ENCODE measurements around the gene ZDHHC11B. TPM values are rescaled to one million over a fixed set of nuclear protein-coding genes. Genes with fewer than 3 reads are reported as not detected.

Gene ZDHHC11B
- total and polyA plus RNA-seq, 2 donors (not counting 1 experiment from before 2014, with no cell fraction given) = 0.52 TPM; not detected in 1

DNA sequence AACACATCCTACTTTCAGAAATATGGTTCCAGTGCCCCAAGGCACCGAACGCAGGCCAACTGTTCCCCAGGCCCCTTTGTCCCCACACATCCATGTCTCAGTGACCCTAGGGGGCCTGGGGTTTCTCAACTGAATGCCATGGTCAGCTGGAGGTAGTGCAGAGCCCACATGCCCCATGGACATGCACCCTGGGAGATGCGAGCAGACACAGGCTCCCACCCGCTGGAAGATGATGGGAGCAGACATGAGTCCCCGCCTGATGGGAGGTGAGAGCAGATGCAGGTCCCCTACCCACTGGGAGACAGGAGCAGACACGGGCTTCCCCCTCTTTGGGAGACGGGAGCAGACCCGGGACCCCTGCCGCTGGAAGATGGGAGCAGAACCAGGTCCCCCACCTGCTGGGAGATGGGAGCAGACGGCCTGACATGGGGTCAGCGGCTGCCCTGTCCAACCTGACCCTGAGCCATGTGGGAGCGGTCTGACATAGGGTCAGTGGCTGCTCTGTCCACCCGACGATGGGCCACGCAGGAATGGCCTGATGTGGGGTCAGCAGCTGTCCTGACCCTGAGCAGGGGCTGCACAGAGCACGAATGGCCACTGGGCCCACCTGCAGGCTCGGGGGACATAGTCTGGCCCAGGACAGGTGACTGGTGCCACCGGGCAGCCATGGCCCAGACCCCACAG is 18.4 kb downstream of the ZDHHC11B start:
- Histone ChIP-seq H3K9me3 (ENCODE audit: control extremely low read depth in 1 of 3, control insufficient read depth in 2 of 3, insufficient read depth in 1 of 3, low read length in 2 of 3) (peaks cover 0 to 5% (median 0%) of the 10 kb centered on the region in 3 donors), H3K27me3 (replicated peaks in 1 of 4; ENCODE audit: control extremely low read depth in 1 of 4, control insufficient read depth in 3 of 4, insufficient read depth in 4 of 4, low read length in 3 of 4) (no peaks in the 10 kb centered on the region), H4K20me1 (ENCODE audit: control insufficient read depth, insufficient read depth, low read length, poor library complexity, severe bottlenecking) (no peaks in the 10 kb centered on the region), H3K4me3 (ENCODE audit: control extremely low read depth in 1 of 5, extremely low read depth in 1 of 5, insufficient read depth in 1 of 5, low read depth in 2 of 5, low read length in 4 of 5) (no peak overlapping the region), H2AFZ (ENCODE audit: insufficient read depth, low read depth, low read length, poor library complexity, severe bottlenecking) (no peak overlapping the region), H3K4me2 (replicated peaks; ENCODE audit: low read depth, low read length, poor library complexity, severe bottlenecking) (no peak overlapping the region), H3K9ac (ENCODE audit: low read length) (no peak overlapping the region), H3K4me1 (ENCODE audit: control insufficient read depth in 2 of 2, insufficient read depth in 2 of 2, low read length in 2 of 2) (no peaks in the 10 kb centered on the region), H3K36me3 (replicated peaks in 1 of 2; ENCODE audit: control extremely low read depth in 1 of 2, control insufficient read depth in 1 of 2, extremely low read depth in 1 of 2, insufficient read depth in 2 of 2, low read length in 1 of 2) (no peaks in the 10 kb centered on the region), H3K27ac (ENCODE audit: low read length in 2 of 2) (no peak overlapping the region), H3K79me2 (ENCODE audit: control insufficient read depth, insufficient read depth, low read length) (no peaks in the 10 kb centered on the region)
- intact Hi-C loops (cut with micrococcal nuclease) = no loop called here
- no peaks in the 10 kb centered on the region for H3K27me3 Mint-ChIP-seq
- no peak for TF ChIP-seq CTCF (IDR thresholded peaks at IDR 0.05)
- no peak for TF ChIP-seq EZH2 (IDR thresholded peaks at IDR 0.05; ENCODE audit: borderline replicate concordance, insufficient read depth, low read depth, low read length, poor library complexity, severe bottlenecking)
- H3K9me3 Mint-ChIP-seq (ENCODE audit: insufficient read depth) = no peaks in the 10 kb centered on the region
- 90% methylated on average over 18 of the region's 18 CpGs for WGBS (ENCODE audit: insufficient coverage)
- no peaks in the 10 kb centered on the region for H3K4me1 Mint-ChIP-seq
- CTCF ChIA-PET = no interaction called here
- POLR2A ChIA-PET = no interaction called here
- no peak overlapping the region for H3K27ac Mint-ChIP-seq
- H3K4me3 Mint-ChIP-seq = no peak overlapping the region
- ATAC-seq (ENCODE audit: low read depth) (no peak), DNase-seq (no peak)

DNA sequence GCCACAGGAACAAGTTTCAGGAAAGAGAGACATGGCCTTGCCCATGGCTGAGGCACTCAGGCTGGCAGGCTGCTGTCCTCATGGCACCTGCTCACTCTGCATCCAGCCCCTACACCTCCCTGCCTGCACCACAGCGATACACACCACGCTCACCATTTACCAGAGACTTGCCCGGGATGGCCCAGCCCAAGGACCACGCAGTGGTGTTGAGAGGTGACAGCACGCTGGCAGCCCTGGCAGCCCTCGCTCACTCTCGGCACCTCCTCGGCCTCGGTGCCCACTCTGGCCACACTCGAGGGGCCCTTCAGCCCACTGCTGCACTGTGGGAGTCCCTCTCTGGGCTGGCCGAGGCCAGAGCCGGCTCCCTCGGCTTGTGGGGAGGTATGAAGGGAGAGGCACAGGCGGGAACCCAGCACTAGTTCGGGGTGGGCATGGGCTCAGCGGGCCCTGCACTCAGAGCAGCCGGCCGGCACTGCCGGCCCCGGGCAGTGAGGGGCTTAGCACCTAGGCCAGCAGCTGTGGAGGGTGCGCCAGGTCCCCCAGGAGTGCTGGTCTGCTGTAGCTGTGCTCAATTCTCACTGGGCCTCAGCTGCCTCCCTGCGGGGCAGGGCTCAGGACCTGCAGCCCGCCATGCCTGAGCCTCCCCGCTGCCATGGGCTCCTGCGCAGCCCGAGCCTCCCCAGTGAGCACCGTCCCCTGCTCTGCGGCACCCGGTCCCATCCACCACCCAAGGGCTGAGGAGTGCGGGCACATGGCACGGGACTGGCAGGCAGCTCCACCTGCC is 20.3 kb downstream of the ZDHHC11B start:
- 96% methylated on average over 28 of the region's 31 CpGs for WGBS (ENCODE audit: insufficient coverage)
- Histone ChIP-seq H4K20me1 (ENCODE audit: control insufficient read depth, insufficient read depth, low read length, poor library complexity, severe bottlenecking) (no peaks in the 10 kb centered on the region), H3K27me3 (replicated peaks in 1 of 4; ENCODE audit: control extremely low read depth in 1 of 4, control insufficient read depth in 3 of 4, insufficient read depth in 4 of 4, low read length in 3 of 4) (no peaks in the 10 kb centered on the region), H3K36me3 (replicated peaks in 1 of 2; ENCODE audit: control extremely low read depth in 1 of 2, control insufficient read depth in 1 of 2, extremely low read depth in 1 of 2, insufficient read depth in 2 of 2, low read length in 1 of 2) (no peaks in the 10 kb centered on the region), H3K9me3 (ENCODE audit: control extremely low read depth in 1 of 3, control insufficient read depth in 2 of 3, insufficient read depth in 1 of 3, low read length in 2 of 3) (peaks cover 0 to 5% (median 0%) of the 10 kb centered on the region in 3 donors), H3K79me2 (ENCODE audit: control insufficient read depth, insufficient read depth, low read length) (no peaks in the 10 kb centered on the region), H2AFZ (ENCODE audit: insufficient read depth, low read depth, low read length, poor library complexity, severe bottlenecking) (no peak overlapping the region), H3K9ac (ENCODE audit: low read length) (no peak overlapping the region), H3K27ac (ENCODE audit: low read length in 2 of 2) (no peak overlapping the region), H3K4me1 (ENCODE audit: control insufficient read depth in 2 of 2, insufficient read depth in 2 of 2, low read length in 2 of 2) (no peaks in the 10 kb centered on the region), H3K4me3 (ENCODE audit: control extremely low read depth in 1 of 5, extremely low read depth in 1 of 5, insufficient read depth in 1 of 5, low read depth in 2 of 5, low read length in 4 of 5) (no peak overlapping the region), H3K4me2 (replicated peaks; ENCODE audit: low read depth, low read length, poor library complexity, severe bottlenecking) (no peak overlapping the region)
- ChIA-PET CTCF (no interaction called here), POLR2A (no interaction called here)
- H3K27me3 Mint-ChIP-seq = peaks cover 2% of the 10 kb centered on the region
- H3K4me1 Mint-ChIP-seq = no peaks in the 10 kb centered on the region
- no peak overlapping the region for H3K4me3 Mint-ChIP-seq
- H3K9me3 Mint-ChIP-seq (ENCODE audit: insufficient read depth) = no peaks in the 10 kb centered on the region
- intact Hi-C loops (cut with micrococcal nuclease) = loop anchor here (5.0 kb wide), 1 partner anchor 78 kb away; no protein-coding TSS in a partner anchor
- ATAC-seq (ENCODE audit: low read depth) = no peak
- no peak overlapping the region for H3K27ac Mint-ChIP-seq
- no peak for DNase-seq
- TF ChIP-seq CTCF (IDR thresholded peaks at IDR 0.05) (no peak), EZH2 (IDR thresholded peaks at IDR 0.05; ENCODE audit: borderline replicate concordance, insufficient read depth, low read depth, low read length, poor library complexity, severe bottlenecking) (no peak)
